Astrocyte of the hippocampus (primary cell): ENCODE data around the gene ZNG1F.
"Not testable (repeated sequence)": the region's sequence is repeated elsewhere in the genome, so short reads cannot be mapped to it uniquely, and the experiment has no call there.

ENCODE experiments used
- DNase-seq: peaks from one replicate; pipeline ENCODE4 v3.0.0; 2011; ENCODE audit warnings: low read depth, low spot score

The ZNG1F gene

GRCh38 chr9:41123396-41123795 is 65.7 kb downstream of the ZNG1F start:
- DNase-seq: not testable (repeated sequence)

DNA sequence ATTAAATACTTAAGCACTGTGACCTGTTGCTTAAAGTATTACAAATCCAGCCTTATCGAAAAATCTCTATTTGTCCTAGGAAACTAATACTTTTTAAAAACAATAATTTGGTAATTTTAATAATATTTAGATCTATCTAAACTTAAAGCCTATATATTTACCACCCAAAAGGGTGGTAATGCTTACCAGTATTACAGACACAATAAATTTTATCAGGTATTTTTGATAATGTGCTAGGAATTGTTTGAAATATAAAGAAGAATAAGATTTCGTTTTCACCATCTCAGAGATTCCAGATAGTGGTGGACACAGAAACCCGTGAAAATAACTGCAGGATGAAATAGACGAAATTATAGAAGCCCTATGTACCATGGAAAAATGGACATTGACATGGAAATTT is 68.4 kb downstream of the ZNG1F start:
- DNase-seq: not testable (repeated sequence)

- DNase-seq: not testable (repeated sequence)
Observed at GRCh38 chr9:41119719-41120118, 69.4 kb downstream of the ZNG1F start.

GRCh38 chr9:41119311-41119710 is 69.8 kb downstream of the ZNG1F start:
- DNase-seq: not testable (repeated sequence)

- DNase-seq: not testable (repeated sequence)
Observed at GRCh38 chr9:41113348-41113747, 75.8 kb downstream of the ZNG1F start.

DNA sequence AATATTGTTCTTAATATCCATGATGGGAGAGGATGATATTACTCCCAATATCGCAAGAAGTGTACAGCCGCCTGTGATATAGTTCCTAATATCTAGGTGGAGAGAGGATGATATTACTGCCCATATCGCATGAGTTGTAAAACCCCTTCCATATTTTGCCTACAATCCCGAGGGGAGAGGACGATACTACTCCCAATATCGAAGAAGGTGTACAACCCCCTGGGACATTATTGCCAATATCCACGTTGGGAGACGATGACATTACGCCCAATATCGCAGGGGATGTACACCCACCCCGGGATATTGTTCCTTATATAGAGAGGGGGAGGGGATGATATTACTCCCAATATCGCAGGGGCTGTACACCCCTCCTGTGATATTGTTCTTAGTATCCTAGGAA is 77.7 kb downstream of the ZNG1F start:
- not testable (repeated sequence) for DNase-seq

GRCh38 chr9:41110913-41111312 is 78.2 kb downstream of the ZNG1F start:
- DNase-seq: not testable (repeated sequence)

- DNase-seq: not testable (repeated sequence)
Observed at GRCh38 chr9:41109253-41109652, 79.9 kb downstream of the ZNG1F start.

DNA sequence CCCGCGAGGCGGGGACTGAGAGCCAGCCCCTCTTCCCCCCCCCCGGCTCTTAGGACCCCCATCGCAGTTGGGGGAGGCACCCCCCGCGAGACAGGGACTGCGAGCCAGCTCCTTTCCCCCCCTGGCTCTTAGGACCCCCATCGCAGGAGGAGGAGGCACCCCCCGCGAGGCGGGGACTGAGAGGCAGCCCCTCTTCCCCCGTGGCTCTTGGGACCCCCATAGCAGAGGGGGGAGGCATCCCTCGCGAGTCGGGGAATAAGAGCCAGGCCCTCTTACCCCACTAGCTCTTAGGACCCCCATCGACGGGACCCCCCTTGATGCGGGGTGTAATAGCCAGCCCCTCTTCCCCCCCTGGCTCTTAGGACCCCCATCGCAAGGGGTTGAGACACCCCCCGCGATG is 80.3 kb downstream of the ZNG1F start:
- DNase-seq: not testable (repeated sequence)

- not testable (repeated sequence) for DNase-seq
Observed at GRCh38 chr9:41106472-41107116, 82.5 kb downstream of the ZNG1F start.

DNA sequence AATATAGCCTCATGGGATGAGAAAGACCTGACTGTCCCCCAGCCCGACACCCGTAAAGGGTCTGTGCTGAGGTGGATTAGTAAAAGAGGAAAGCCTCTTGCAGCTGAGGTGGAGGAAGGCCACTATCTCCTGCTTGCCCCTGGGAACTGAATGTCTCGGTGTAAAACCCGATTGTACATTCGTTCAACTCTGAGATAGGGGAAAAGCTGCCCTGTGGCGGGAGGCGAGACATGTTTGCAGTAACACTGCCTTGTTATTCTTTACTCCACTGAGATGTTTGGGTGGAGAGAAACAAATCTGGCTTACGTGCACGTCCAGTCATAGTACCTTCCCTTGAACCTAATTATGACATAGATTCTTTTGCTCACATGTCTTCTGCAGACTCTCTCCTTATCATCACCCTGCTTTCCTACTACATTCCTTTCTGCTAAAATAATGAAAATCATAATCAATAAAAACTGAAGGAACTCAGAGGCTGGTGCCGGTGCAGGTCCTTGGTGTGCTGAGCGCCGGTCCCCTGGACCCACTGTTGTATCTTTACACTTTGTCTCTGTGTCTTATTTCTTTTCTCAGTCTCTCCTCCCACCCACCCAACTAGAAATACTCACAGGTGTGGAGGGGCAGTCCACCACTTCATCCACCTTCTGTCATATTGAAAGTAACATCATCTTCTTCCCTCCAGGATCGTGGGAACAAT is 83.4 kb downstream of the ZNG1F start:
- DNase-seq: not testable (repeated sequence)

DNA sequence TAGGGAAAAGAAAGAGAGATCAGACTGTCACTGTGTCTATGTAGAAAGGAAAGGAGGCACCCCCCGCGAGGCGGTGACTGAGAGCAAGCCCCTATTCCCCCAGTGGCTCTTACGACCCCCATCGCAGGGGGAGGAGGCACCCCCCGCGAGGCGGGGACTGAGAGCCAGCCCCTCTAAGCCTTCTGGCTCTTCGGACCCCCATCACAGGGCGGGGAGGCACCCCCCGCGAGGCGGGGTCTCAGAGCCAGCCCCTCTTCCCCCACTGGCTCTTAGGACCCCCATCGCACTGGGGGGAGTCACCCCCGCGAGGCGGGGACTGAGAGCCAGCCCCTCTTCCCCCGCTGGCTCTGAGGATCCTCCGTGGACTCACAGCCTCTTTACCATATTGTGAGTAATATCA is 84.6 kb downstream of the ZNG1F start:
- DNase-seq: not testable (repeated sequence)

DNA sequence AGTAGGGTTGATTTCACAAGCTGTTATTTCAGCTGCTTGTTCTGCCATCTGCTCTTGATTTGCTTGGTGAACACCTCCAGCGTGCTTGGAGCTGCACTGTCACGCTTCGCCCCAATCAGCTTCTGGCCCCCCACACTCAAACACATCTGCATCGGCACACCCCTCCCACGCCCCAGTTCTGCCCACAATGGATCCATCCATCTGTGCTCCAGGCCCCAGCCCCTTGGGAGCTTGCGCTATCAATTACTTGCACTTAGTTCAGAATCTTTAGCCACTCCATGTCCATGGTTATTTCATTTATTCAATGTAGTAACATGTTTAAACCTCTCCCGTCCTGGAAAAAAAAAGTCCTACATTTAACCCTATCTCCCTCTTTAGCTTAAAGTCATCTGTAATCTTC is 88.6 kb downstream of the ZNG1F start:
- not testable (repeated sequence) for DNase-seq

DNA sequence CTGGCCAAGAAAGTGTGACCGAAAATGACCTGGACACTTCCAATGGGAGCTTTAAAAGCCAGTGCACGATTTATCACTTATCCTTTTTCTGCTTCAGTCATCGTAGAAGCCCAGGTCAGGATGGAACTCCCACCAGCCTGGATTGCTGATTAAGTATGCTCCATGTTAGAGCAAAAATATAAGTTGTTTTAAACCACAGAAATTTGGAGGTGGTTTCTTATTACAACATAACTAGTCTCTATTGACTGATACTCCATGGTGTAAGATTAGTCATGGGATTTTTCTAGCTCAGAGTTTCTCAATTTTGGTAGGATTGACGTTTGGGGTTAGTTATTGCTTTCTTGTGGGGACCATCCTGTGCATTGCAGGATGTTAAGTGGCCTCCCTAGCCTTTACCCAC is 90.4 kb downstream of the ZNG1F start:
- DNase-seq: not testable (repeated sequence)

- not testable (repeated sequence) for DNase-seq
Observed at GRCh38 chr9:41095060-41095459, 94.1 kb downstream of the ZNG1F start.

DNA sequence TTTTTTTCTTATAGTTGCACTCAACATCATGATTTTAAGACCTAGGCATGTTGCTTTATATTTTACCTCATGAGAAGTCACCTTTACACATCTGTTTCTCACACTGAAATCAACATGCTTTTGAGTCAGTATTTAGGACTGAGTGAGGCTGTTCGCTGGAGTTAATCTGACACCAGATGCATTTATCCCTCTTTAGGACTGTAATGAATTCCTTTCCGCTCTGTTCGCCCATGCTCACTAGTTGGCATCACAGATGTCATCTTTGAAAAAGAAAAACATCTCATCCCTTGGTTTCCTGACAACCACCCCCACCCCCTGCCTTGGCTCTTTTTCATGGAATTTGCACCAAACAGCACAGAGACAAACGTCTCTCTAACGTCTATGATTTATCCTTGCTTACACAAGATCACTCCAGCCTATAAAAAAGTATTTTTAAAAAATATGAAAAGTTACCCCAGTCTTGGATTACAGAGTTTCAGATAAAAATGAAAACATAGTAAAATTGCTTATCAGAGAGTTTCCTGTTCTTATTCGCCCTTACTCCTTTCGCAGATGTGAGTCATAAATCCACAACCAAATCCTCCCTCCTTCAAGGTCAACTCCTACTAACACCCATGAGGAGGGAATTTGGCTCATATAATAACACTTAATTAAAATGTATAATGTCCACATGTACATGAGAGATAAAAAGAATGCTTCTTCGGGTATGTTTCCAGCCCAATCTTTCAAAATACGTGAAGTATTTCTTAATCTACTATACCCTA is 94.9 kb downstream of the ZNG1F start:
- not testable (repeated sequence) for DNase-seq

GRCh38 chr9:41090922-41091321 is 98.2 kb downstream of the ZNG1F start:
- DNase-seq: not testable (repeated sequence)

DNA sequence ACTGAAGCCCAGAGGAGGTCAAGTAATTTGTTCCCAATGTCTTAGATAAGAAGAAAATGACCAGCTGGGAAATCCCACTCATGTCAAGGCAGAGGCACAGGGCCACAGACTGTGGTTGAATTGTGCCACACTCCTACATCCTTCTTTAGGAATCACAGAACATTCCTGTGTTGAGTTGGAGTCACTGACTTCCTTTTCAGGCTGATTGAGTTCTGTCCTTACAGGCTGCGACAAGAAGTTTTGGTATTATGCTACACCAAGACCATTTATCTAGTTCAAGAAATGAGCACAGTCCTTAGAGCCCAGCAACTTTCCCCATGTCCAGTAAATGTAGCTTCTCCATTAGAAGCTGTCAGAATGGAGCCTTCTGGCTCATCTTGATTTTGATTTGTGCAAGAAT is 98.7 kb downstream of the ZNG1F start:
- not testable (repeated sequence) for DNase-seq

DNA sequence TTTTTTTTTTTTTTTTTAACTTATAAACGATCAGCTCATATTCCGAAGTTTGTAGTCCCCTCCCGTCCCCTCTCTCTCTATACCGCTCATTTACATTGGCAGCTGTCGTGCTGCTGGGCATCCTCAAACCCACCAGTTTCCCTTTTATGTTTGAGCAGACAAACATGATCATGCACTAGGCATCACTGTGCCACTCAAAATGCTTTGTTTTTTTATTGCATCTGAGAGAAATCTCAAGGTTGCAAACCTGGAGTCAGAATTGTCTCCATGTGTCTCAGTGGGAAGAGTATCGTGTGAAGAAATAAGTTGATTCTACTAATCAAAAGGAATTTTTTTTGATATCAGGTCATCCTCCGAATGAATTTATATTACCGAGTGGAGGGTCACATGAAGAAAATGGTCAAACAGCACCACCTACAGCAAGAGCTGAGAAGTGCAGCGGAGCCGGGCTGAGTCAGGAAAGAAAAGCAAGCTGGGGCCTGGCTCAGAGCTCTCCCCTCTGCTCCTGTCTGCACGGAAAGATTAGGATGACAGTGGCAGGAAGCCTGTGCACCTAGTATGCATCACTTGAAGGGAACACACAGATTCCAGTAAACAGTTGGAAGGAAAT is 100.6 kb downstream of the ZNG1F start:
- not testable (repeated sequence) for DNase-seq

GRCh38 chr9:41087929-41088328 is 101.2 kb downstream of the ZNG1F start:
- not testable (repeated sequence) for DNase-seq

DNA sequence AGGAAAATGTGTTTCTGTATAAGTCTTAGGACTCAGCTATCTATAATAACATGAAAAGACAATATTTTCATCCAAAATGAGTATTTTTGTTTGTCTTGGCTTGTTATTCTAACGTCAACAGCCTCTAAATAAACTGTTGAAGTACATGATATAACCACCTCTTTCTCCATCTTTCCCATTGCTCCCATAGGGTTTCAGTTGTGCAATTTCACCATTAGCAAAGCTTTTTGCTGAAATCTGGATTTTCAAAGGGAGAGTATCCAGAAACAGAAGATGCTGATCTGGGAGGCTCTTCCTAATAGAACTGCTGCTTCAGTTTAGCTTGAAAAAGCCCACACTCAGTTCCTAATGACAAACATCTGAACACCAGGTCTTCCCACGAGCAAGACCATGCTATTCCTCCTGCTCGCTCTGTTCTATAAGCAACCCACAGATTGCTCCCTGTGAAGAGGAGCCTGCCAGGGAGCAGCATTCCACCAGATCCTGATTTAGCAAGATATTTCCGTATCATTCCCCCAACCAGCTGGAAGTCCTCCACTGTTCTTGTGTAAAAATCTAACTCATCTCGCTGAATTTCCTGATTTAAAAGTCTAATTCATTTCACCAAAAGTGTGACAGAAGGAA is 101.8 kb downstream of the ZNG1F start:
- not testable (repeated sequence) for DNase-seq
